ENCODE results near the gene COL6A1.

COL6A1 gene, protein sequence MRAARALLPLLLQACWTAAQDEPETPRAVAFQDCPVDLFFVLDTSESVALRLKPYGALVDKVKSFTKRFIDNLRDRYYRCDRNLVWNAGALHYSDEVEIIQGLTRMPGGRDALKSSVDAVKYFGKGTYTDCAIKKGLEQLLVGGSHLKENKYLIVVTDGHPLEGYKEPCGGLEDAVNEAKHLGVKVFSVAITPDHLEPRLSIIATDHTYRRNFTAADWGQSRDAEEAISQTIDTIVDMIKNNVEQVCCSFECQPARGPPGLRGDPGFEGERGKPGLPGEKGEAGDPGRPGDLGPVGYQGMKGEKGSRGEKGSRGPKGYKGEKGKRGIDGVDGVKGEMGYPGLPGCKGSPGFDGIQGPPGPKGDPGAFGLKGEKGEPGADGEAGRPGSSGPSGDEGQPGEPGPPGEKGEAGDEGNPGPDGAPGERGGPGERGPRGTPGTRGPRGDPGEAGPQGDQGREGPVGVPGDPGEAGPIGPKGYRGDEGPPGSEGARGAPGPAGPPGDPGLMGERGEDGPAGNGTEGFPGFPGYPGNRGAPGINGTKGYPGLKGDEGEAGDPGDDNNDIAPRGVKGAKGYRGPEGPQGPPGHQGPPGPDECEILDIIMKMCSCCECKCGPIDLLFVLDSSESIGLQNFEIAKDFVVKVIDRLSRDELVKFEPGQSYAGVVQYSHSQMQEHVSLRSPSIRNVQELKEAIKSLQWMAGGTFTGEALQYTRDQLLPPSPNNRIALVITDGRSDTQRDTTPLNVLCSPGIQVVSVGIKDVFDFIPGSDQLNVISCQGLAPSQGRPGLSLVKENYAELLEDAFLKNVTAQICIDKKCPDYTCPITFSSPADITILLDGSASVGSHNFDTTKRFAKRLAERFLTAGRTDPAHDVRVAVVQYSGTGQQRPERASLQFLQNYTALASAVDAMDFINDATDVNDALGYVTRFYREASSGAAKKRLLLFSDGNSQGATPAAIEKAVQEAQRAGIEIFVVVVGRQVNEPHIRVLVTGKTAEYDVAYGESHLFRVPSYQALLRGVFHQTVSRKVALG

GRCh38 chr21:45981151-45982091, at the start of gene COL6A1:
Gene COL6A1, plus strand, starts transcription at chr21:45981770. Its CDS starts 81 bp downstream, at chr21:45981851.
- peak; percentile 89 for DNase-seq (ENCODE audit: low spot score)

DNA sequence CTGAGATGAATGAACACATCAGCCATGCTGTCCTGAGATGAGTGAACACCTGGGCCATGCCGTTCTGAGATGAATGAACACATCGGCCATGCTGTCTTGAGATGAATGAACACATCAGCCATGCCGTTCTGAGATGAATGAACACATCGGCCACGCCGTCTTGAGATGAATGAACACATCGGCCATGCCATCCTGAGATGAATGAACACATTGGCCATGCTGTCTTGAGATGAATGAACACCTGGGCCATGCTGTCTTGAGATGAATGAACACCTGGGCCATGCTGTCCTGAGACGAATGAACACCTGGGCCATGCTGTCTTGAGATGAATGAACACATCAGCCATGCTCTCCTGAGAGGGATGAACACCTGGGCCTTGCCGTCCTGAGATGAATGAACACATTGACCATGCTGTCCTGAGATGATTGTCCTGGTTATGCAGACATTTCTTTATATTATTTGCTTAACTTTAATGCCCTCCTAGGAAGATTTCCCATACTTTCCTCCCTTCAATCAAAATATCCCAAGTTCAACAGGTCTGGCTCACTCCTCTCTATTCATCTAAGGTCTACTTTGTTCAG, 48.6 kb upstream of the COL6A1 start:
- DNase-seq (ENCODE audit: low spot score): no peak

DNA sequence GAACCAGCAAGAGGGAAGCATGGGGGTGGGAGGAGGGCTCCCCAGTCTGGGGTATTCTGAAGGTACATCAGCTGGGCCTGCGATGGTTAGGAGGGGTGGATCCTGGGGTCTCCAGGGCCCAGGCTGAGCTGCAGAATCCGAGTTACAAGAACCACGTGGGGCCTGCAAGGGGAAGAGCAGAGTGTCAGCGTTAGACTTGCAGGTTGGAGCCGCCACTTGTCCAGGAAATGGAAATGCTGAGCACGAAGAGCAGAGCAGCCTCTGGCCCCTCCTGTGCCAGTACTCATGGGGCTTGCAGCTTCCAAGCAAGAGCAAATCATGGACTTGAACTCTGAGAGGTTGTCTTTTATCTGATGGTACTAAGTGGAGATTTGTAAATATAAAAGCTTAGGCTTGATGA, 47.5 kb upstream of the COL6A1 start:
- no peak for DNase-seq (ENCODE audit: low spot score)

- no peak for DNase-seq (ENCODE audit: low spot score)
Observed at GRCh38 chr21:45934554-45934953, 47.0 kb upstream of the COL6A1 start.

DNA sequence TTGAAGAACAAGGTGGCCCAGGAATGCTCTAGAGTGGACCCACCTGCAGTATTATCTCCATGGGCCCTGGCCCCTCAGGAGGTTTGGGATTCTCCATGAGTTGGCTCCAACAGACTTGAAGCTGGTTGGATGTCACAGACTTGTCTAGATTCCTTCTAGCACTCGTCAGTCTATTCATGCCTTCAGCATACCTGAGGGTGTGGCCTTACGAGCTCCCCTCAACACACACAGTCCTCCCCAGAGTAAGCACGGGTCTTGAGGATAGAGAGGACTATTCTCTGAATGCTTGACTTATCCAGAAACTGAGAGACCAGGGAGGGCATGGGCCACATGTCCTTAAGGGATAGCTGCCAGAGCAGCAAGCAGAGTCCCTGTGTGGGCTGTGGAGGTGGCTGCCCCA, 45.9 kb upstream of the COL6A1 start:
- DNase-seq (ENCODE audit: low spot score): no peak

- no peak for DNase-seq (ENCODE audit: low spot score)
Observed at GRCh38 chr21:45937721-45938452, 43.7 kb upstream of the COL6A1 start.

GRCh38 chr21:45938453-45938755, 43.2 kb upstream of the COL6A1 start:
- no peak for DNase-seq (ENCODE audit: low spot score)

- DNase-seq (ENCODE audit: low spot score): no peak
Observed at GRCh38 chr21:45938811-45939520, 42.6 kb upstream of the COL6A1 start.

GRCh38 chr21:45939521-45940045, 42.0 kb upstream of the COL6A1 start:
- no peak for DNase-seq (ENCODE audit: low spot score)

GRCh38 chr21:45940091-45940490, 41.5 kb upstream of the COL6A1 start:
- DNase-seq (ENCODE audit: low spot score): no peak

DNA sequence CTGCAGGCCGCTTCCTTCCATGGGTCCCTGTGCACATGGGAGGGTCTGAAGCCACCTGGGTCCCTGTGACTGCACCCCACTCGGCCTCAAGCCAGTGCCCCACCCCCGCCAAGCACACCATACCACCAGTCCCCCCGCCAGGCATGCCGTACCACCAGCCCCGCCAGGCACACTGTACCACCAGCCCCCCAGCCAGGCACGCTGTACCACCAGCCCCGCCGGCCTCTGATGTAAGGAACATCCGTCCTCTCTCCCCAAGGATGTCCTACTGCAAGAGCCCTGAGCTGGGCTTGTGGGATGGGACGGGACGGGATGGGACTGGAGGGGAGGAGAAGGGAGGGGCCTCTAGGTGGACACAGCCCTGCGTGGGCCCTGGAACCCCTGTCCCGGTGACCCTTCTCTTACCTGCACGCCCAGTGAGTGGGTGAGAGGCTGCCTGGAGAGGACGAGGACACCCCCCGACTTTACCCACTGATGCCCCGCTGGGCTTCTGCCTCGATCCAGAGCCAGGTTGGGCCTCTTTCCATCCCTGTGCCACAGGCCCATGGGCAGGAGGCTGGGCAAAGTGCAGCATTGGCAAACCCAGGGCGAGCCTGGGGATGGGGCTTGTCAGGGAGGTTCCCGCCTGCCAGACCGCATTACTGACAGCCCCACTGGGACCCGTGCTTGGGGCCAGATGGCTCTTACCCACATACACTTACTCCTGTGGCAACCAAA, 40.8 kb upstream of the COL6A1 start:
- DNase-seq (ENCODE audit: low spot score): no peak

DNA sequence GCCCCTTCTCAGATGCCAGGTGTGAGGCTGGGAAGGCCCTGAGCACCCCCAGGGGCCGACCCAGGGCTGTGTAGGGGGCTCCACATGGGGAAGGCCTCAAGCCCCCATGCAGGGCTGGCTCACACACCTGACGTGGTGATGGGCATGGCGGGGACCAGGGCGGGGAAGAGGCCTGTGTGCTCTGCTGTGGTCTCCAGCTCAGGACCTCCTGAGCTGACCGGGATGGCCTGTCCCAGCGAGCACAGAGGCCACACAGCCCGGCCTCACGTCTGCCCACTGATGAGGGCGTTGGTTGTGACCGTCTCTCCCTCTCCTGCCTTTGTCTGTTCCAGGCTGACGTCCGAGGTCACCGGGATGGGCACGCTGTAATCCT, 40.2 kb upstream of the COL6A1 start:
- no peak for DNase-seq (ENCODE audit: low spot score)

DNA sequence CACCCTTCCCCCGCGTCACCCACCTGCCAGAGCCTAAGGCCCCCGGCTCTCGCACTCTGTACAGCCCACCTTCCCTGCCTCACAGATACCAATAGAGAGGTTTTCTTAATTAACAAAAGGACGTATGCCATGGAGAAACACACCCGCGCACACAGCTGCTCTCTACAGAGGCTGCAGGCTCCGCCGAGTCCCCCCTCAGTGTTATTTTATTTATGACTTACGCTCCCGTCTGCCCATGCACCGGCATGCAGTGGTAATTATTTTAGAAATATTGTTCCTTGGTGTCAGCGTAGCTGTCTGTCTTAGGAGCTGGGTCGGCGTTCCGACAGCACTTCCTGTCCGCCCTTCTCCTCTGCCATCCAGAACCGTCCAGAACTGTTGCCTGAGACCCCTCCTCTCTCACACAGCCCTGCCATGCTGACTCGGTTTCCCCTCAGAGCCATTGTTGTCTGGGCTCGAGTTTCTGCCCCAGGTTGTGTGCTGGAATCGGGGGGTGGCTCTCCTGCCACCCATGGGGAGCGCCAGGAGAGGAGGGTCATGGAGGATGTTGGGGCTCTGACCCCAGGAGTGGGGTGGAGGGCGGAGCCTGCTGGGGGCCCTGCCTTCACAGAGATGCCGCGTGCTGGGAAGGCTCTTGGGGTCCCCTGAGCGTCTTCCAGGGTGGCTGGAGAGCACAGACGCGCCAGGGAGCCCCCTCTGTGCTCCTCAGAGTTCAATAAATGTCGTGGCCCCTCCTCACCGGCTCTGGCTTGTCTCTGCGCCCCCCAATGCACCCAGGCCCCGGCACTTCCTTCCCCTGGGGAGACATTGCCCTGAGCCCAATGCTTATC, 39.6 kb upstream of the COL6A1 start:
- DNase-seq (ENCODE audit: low spot score): no peak

GRCh38 chr21:45942755-45943629, 38.6 kb upstream of the COL6A1 start:
- no peak for DNase-seq (ENCODE audit: low spot score)

DNA sequence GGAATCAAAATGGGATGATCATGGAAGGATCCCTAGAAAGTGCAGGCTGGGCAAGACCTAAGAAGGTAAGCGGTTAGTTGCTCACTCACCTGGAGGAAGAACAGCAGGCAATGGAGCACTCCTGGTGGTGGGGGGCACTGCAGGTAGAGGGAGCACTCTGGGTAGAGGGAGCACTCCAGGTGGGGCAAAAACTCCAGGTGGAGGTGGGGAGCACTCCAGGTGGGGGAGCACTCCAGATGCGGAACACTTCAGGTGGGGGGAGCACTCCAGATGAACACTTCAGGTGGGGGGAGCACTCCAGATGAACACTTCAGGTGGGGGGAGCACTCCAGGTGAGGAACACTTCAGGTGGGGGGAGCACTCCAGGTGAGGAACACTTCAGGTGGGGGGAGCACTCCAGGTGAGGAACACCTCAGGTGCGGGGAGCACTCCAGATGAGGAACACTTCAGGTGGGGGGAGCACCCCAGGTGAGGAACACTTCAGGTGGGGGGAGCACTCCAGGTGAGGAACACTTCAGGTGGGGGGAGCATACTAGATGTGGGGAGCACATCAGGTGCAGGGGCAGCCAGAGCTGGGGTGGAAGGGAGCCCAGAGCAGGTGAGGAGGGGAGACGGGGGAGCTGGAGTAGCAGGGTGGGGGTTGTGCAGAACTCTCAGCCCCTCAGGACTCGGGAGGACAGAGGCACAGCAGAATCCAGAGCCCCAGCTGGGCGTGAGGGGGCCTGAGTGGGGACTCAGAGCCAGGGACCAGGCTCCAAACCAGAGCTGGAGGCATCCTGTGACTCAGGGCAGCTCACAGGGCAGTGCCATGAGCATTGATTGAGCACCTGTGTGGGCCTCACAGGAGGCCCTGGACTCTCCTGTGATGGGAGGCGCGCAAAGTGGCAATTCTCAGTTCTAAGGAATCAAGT, 37.7 kb upstream of the COL6A1 start:
- DNase-seq (ENCODE audit: low spot score): no peak

DNA sequence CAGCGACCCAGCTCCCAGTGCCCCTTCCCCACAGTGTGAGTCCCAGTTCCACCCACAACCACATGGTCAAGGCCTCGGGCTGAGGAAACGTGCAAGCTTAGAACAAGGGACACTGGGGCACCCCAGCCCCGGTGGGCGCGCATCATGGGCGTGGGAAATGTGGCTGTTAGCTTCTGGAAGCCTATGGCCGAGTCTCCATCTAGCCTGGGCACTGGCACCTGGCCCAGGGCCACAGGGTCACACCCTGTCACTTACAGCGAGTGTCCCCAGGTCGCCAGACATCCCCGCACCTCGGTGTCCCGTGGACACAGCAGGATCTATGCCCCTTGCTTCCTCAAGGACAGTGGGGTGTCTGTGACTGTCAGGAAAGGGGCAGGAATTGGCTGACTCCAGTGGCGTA, 37.0 kb upstream of the COL6A1 start:
- DNase-seq (ENCODE audit: low spot score): no peak
